Coronary artery (tissue), 2 donors: ENCODE results near the gene IL20.

ENCODE experiments used
- DNase-seq: peaks from one replicate; pipeline ENCODE4 v3.0.0-alpha.2; 2017; ENCODE audit warnings: low spot score
- H3K27ac ChIP-seq, 2 donors: fragments of 200-600 bp; sonication (generic); one replicate each; pipeline ENCODE4 v1.5.1; 2016 to 2019
- H3K4me3 ChIP-seq: fragments of 200-600 bp; sonication (generic); 2 replicates; pipeline ENCODE4 v1.5.1; 2016; ENCODE audit warnings: mild to moderate bottlenecking, moderate library complexity
- TF ChIP-seq, protein P1 (sequence below): fragments of 200-600 bp; sonication (generic); IDR thresholded peaks from one replicate; pipeline ENCODE4 v1.5.1; 2019; ENCODE audit warnings: antibody characterized with exemption

IL20 gene

DNA sequence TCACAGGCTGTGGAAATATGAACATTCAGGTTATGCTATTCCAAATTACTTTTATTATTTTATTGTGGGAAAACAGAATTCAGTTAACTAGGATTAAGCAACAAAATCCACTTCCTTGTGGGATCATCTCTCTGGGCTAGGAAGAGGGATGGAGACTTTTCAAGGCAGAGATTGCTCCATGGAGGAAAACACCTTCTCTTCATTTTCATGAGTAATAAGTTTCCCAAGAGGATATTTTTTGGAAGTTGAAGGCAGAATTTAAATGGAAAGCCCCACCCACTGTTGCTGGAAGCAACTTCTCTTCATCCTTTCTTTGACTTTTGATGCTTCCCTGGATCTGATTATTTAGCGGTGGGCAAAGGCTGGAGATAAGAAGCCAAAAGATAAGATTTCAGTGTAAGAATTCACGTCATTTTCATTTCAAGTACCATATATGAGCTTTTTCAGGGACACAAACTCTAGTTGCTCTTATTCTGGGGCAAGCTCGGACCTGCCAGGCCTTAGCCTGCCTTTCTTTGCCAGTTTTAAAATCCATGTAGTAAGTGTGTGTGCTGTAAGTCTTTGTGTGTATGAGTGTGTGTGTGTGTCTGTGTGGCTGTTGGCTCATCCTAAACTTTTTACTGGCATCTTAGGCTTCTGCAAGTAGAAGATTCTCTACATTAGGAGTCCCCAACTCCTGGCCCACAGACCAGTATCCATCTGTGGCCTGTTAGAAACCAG, 20.1 kb downstream of the IL20 start:
- H3K27ac ChIP-seq = no peak overlapping the region

DNA sequence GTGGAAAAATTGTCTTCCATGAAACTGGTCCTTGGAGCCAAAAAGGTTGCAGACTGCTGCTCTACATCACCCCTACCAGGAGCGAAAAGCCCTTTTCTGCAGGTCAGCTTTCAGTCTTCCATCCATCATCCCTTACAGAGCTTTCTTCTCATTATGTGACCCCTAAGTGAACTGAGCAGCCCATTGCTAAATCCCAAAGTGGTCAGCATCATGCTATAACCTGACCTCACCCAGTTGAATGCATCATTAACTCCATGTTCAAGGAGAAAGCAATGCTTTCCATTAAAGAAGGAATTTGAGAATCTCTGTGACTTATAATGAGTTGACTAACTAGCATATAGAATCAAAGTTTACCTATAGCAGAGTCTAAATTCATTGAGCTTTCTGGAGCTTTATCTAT, 21.4 kb downstream of the IL20 start:
- H3K4me3 ChIP-seq = no peak overlapping the region
- H3K27ac ChIP-seq = no peak overlapping the region
- TF ChIP-seq, protein P1, sequence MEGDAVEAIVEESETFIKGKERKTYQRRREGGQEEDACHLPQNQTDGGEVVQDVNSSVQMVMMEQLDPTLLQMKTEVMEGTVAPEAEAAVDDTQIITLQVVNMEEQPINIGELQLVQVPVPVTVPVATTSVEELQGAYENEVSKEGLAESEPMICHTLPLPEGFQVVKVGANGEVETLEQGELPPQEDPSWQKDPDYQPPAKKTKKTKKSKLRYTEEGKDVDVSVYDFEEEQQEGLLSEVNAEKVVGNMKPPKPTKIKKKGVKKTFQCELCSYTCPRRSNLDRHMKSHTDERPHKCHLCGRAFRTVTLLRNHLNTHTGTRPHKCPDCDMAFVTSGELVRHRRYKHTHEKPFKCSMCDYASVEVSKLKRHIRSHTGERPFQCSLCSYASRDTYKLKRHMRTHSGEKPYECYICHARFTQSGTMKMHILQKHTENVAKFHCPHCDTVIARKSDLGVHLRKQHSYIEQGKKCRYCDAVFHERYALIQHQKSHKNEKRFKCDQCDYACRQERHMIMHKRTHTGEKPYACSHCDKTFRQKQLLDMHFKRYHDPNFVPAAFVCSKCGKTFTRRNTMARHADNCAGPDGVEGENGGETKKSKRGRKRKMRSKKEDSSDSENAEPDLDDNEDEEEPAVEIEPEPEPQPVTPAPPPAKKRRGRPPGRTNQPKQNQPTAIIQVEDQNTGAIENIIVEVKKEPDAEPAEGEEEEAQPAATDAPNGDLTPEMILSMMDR = no peak
- no peak for DNase-seq

More for the DNA sequence above, 20.1 kb downstream of the IL20 start:
- no peak overlapping the region for H3K4me3 ChIP-seq
- TF ChIP-seq, protein P1 = no peak
- no peak for DNase-seq

DNA sequence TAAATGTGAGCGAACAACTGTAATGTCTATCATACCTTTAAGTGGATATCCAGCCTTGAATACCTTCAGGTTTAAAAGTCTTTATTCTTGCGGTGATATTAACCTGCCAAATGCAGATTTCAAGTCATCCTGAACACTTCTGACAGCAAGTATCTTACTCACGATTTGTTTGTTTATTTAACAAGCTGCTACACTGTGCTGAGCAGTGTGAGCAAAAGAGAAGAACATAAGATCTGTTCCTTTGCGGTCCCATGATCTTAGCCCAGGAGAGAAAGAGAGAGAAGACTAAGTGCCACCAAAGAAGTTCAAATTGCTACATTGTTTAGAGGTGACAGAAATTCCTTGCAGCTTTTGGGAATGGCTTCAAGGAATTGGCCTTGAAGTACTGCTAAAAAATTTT, 22.3 kb downstream of the IL20 start:
- Histone ChIP-seq H3K4me3 (no peak overlapping the region), H3K27ac (no peak overlapping the region)
- no peak for DNase-seq
- TF ChIP-seq, protein P1 = no peak

DNA sequence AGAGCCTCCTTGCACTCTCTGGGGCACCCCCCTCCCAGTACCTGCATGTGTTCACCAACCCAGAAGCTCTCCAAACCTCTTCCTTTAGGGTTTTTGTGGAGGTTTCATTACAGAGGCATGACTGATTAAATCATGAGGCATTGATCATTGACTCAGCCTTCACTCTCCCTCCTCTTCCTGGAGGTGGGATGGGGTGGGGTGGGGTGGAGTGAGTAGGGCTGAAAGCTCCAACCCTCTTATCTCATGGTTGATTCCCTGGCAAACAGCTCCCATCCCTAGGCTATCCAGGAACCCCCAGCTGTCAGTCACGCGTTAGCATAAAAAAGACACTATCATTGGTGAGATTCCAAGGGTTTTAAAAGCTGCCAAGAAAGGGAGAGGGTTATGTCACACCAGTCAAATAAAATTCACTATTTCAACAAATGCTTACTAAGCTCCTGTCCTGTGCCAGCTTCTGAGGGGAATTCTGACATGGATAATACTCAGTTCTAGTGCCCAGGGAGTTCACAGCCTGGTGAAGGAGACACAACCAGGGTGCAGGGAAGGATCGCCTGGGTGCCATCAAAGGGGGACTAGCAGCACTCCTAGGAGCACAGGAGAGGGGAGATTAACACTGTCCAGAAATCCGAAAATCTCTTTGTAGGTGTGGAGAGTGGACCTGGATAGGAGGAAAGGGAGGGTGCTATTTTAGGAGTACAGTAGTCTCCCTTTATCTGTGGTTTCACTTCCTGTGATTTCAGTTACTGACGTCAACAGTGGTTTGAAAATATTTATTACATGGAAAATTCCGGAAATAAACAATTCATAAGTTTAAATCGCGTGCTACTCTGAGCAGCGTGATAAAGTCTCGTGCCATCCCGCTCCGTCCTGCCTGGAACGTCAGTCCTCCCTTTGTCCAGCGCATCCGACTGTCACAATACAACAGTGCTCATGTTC, 25.0 kb downstream of the IL20 start:
- TF ChIP-seq, protein P1 = no peak
- no peak overlapping the region for H3K27ac ChIP-seq
- peak overlapping the region; percentile 28 for H3K4me3 ChIP-seq
- no peak for DNase-seq

DNA sequence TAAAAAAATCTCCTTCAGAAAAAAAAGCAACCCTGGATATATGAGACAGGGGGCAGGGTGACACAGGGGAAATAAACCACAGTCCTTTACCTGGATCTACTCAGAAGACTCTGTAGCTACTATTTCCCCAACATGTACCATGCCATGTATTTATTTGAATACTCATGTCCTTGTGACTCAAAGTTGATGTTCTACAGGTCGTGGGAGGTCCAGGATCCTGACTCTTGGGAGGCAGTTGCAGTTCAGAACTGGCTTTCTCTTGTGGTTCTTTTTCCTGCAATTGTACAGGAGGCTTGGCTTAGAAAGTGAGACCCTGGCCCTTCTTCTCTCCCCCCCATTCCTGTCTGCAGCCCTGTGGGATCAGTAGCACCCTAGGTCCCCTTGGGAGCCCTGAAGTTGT, 26.0 kb downstream of the IL20 start:
- Histone ChIP-seq H3K27ac (no peak overlapping the region), H3K4me3 (no peak overlapping the region)
- no peak for DNase-seq
- TF ChIP-seq, protein P1 = no peak

DNA sequence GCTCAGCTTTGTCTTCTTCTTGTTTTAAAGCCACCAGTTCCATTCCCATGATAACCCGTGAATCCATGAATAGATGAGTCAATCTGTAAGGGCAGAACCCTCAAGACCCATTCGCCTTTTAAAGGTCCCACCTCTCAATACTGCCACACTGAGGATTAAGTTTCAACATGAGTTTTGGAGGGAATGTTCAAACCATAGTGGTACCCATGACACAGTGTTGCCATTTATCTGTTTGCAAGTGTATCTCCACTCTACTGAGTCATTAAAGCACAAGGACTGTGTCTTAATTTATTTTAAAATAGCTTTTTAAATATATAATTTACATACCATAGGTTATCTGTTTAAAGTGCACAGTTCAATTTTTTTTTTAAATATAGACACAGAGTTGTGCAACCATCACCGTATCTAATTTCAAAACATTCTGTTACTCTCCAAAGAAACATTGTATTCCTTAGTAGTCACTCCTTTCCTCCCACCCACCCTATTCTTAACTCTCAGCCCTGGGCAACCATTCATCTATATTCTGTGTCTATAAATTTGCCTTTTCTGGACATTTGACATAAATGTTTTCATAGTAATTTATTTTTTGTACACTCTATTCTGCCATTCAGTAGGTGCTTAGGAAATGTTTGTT, 27.0 kb downstream of the IL20 start:
- no peak for DNase-seq
- no peak overlapping the region for H3K27ac ChIP-seq
- H3K4me3 ChIP-seq = no peak overlapping the region
- TF ChIP-seq, protein P1 = no peak
